Measurements from ENCODE around the gene TTC5.

Gene TTC5

GRCh38 chr14:20332431-20332787, 26.7 kb upstream of the TTC5 start:
- H3K27me3 ChIP-seq (ENCODE audit: insufficient read depth, poor library complexity, severe bottlenecking), result no peaks in the 10 kb centered on the region
- DNase-seq (ENCODE audit: low read depth in 1 of 2, low spot score in 1 of 2), result no peak
- TF ChIP-seq REST (IDR thresholded peaks at IDR 0.05; ENCODE audit: insufficient replicate concordance, low read depth) (no peak), POLR2AphosphoS5 (IDR thresholded peaks at IDR 0.05; ENCODE audit: low read depth) (no peak), GABPA (IDR thresholded peaks at IDR 0.05; ENCODE audit: low read depth) (no peak), SPI1 (IDR thresholded peaks at IDR 0.05; ENCODE audit: borderline replicate concordance, low read depth) (no peak)
- TF ChIP-seq, protein P1, sequence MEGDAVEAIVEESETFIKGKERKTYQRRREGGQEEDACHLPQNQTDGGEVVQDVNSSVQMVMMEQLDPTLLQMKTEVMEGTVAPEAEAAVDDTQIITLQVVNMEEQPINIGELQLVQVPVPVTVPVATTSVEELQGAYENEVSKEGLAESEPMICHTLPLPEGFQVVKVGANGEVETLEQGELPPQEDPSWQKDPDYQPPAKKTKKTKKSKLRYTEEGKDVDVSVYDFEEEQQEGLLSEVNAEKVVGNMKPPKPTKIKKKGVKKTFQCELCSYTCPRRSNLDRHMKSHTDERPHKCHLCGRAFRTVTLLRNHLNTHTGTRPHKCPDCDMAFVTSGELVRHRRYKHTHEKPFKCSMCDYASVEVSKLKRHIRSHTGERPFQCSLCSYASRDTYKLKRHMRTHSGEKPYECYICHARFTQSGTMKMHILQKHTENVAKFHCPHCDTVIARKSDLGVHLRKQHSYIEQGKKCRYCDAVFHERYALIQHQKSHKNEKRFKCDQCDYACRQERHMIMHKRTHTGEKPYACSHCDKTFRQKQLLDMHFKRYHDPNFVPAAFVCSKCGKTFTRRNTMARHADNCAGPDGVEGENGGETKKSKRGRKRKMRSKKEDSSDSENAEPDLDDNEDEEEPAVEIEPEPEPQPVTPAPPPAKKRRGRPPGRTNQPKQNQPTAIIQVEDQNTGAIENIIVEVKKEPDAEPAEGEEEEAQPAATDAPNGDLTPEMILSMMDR (IDR thresholded peaks at IDR 0.05; ENCODE audit: insufficient read depth, low read length), result no peak
- H3K4me3 ChIP-seq (replicated peaks; ENCODE audit: insufficient read depth, low read length), result peak overlapping the region; percentile 52
- H3K27ac ChIP-seq (replicated peaks), result peak overlapping the region; percentile 66

DNA sequence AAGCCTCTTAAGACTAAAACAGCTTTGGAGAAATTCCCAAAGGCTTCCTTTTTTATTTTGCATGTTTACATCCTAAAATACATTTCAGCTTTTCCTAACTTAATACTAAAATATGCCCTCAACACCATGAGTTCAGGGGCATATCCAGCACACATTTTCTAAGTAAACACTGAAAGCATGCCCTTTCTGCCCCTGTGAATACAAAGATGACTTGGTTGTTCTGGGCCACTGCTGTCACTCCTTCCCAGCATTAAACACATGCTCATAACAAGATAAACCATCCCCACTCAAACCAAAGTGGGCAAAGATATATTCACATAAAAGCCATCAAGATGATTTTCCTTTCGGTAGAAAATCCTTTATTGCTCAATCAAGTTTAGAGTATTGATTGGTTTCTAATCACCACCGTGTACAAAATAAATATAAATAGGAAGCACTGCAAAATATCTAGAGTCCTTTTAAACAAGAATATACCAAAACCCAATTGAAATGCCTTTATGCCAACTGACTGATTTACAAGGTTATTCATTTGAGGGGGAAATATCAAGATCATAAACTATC, 25.4 kb upstream of the TTC5 start:
- H3K27me3 ChIP-seq (ENCODE audit: insufficient read depth, poor library complexity, severe bottlenecking), result no peaks in the 10 kb centered on the region
- TF ChIP-seq REST (IDR thresholded peaks at IDR 0.05; ENCODE audit: insufficient replicate concordance, low read depth) (no peak), POLR2AphosphoS5 (IDR thresholded peaks at IDR 0.05; ENCODE audit: low read depth) (no peak), SPI1 (IDR thresholded peaks at IDR 0.05; ENCODE audit: borderline replicate concordance, low read depth) (no peak), GABPA (IDR thresholded peaks at IDR 0.05; ENCODE audit: low read depth) (no peak)
- TF ChIP-seq, protein P1 (IDR thresholded peaks at IDR 0.05; ENCODE audit: insufficient read depth, low read length), result no peak
- H3K4me3 ChIP-seq (replicated peaks; ENCODE audit: insufficient read depth, low read length), result peak overlapping the region; percentile 52
- H3K27ac ChIP-seq (replicated peaks), result no peak overlapping the region
- no peak for DNase-seq (ENCODE audit: low read depth in 1 of 2, low spot score in 1 of 2)

- DNase-seq (ENCODE audit: low read depth in 1 of 2, low spot score in 1 of 2), result no peak
- Histone ChIP-seq H3K4me3 (replicated peaks; ENCODE audit: insufficient read depth, low read length) (no peak overlapping the region), H3K27ac (replicated peaks) (no peak overlapping the region), H3K27me3 (ENCODE audit: insufficient read depth, poor library complexity, severe bottlenecking) (no peaks in the 10 kb centered on the region)
- TF ChIP-seq SPI1 (IDR thresholded peaks at IDR 0.05; ENCODE audit: borderline replicate concordance, low read depth) (no peak), REST (IDR thresholded peaks at IDR 0.05; ENCODE audit: insufficient replicate concordance, low read depth) (no peak), POLR2AphosphoS5 (IDR thresholded peaks at IDR 0.05; ENCODE audit: low read depth) (no peak), GABPA (IDR thresholded peaks at IDR 0.05; ENCODE audit: low read depth) (no peak)
- TF ChIP-seq, protein P1 (IDR thresholded peaks at IDR 0.05; ENCODE audit: insufficient read depth, low read length), result no peak
Observed at GRCh38 chr14:20329355-20329754, 23.6 kb upstream of the TTC5 start.
